SK-N-SH (cell line): Measurements from ENCODE around the gene MIOS. TPM values are rescaled to one million over a fixed set of nuclear protein-coding genes. Genes with fewer than 3 reads are reported as not detected.

Experiments
- CTCF ChIA-PET: fragments of 300-600, 350-600 bp; formaldehyde crosslinking; extraction: SDS; loops from one replicate; lab custom pipeline; 2021; lab: Yijun Ruan, JAX
- POLR2A ChIA-PET: fragments of 350-600 bp; sonication (Branson Sonifier 250); formaldehyde crosslinking; extraction: SDS; loops from one replicate; lab custom pipeline; 2020; ENCODE audit warnings: antibody characterized with exemption, inconsistent platforms; lab: Yijun Ruan, JAX
- DNase-seq: peaks from one replicate; pipeline ENCODE4 v3.0.0; 2012
- H2AFZ ChIP-seq: fragments of 200-600 bp; sonication (generic); 2 replicates; pipeline ENCODE4 v1.8.1; 2016; ENCODE audit warnings: antibody characterized with exemption, mild to moderate bottlenecking, low read depth
- H3F3A ChIP-seq: fragments of 200-600 bp; sonication (generic); replicated peaks from 2 replicates; pipeline ENCODE3; 2016; ENCODE audit warnings: antibody characterized with exemption, mild to moderate bottlenecking; ENCODE audit not compliant: insufficient read depth
- H3K27ac ChIP-seq, 2 experiments: fragments of 200-500 bp in 1 of 2; fragments of 200-600 bp in 1 of 2; sonication (Bioruptor generic) in 1 of 2; sonication (generic), shearing (Covaris generic) in 1 of 2; 2 replicates each; pipeline versions ENCODE4 v1.5.1 to v1.6.1; 2014 to 2016; ENCODE audit warnings: low read depth in 2 of 2, inconsistent platforms in 1 of 2, low read length in 1 of 2, mild to moderate bottlenecking in 1 of 2, mixed read lengths in 1 of 2
- H3K27me3 ChIP-seq: fragments of 200-600 bp; sonication (generic), shearing (Covaris generic); 2 replicates; pipeline ENCODE4 v1.6.1; 2016; ENCODE audit warnings: mixed run types; ENCODE audit not compliant: insufficient read depth
- H3K36me3 ChIP-seq, 2 experiments: fragments of 200-500 bp in 1 of 2; fragments of 200-600 bp in 1 of 2; sonication (Bioruptor generic) in 1 of 2; sonication (generic) in 1 of 2; replicated peaks in 1 of 2; 2 replicates each; pipeline versions ENCODE3 to v1.5.1; 2014 to 2016; ENCODE audit warnings: low read length in 1 of 2, mild to moderate bottlenecking in 1 of 2; ENCODE audit not compliant: insufficient read depth in 2 of 2, control insufficient read depth in 1 of 2
- H3K4me1 ChIP-seq, 2 experiments: fragments of 200-500 bp in 1 of 2; fragments of 200-600 bp in 1 of 2; sonication (Bioruptor generic) in 1 of 2; sonication (generic), shearing (Covaris generic) in 1 of 2; 2 replicates each; pipeline versions ENCODE4 v1.5.1 to v1.6.1; 2014 to 2016; ENCODE audit warnings: low read depth in 1 of 2, low read length in 1 of 2, mixed run types in 1 of 2; ENCODE audit not compliant: insufficient read depth in 2 of 2, control insufficient read depth in 1 of 2
- H3K4me2 ChIP-seq: fragments of 200-600 bp; sonication (generic), shearing (Covaris generic); 2 replicates; pipeline ENCODE4 v1.6.1; 2017; ENCODE audit warnings: mixed run types
- H3K4me3 ChIP-seq, 2 experiments: fragments of 200-500 bp in 1 of 2; fragments of 200-600 bp in 1 of 2; sonication (Bioruptor generic) in 1 of 2; sonication (generic), shearing (Covaris generic) in 1 of 2; 2 replicates each; pipeline versions ENCODE4 v1.5.1 to v1.8.1; 2014 to 2016; ENCODE audit warnings: low read depth in 2 of 2, inconsistent platforms in 1 of 2, low read length in 1 of 2, mild to moderate bottlenecking in 1 of 2, mixed read lengths in 1 of 2, moderate library complexity in 1 of 2
- H3K79me2 ChIP-seq: fragments of 200-600 bp; sonication (generic); 2 replicates; pipeline ENCODE4 v1.8.1; 2017; ENCODE audit warnings: mild to moderate bottlenecking; ENCODE audit not compliant: insufficient read depth
- H3K9ac ChIP-seq: fragments of 200-600 bp; sonication (generic); 2 replicates; pipeline ENCODE4 v1.6.1; 2017; ENCODE audit warnings: mixed run types
- H3K9me2 ChIP-seq: fragments of 200-600 bp; sonication (generic); 2 replicates; pipeline ENCODE4 v1.6.1; 2017; ENCODE audit warnings: mixed run types
- H3K9me3 ChIP-seq: fragments of 200-600 bp; sonication (generic); 2 replicates; pipeline ENCODE4 v1.6.1; 2017; ENCODE audit warnings: mixed run types, mild to moderate bottlenecking, moderate library complexity
- H4K20me1 ChIP-seq: fragments of 200-600 bp; sonication (generic); 2 replicates; pipeline ENCODE4 v1.6.1; 2017; ENCODE audit warnings: mild to moderate bottlenecking, mixed run types; ENCODE audit not compliant: insufficient read depth
- CHD2 ChIP-seq: fragments of 150-350 bp; IDR thresholded peaks from 2 replicates; pipeline ENCODE4 v1.6.1; 2018; ENCODE audit warnings: low read length; ENCODE audit not compliant: partially characterized antibody
- ELF1 ChIP-seq: IDR thresholded peaks from 2 replicates; pipeline ENCODE4 v1.4.0; 2012
- EP300 ChIP-seq, 2 experiments: IDR thresholded peaks; 2 replicates each; pipeline versions ENCODE4 v1.4.0 to v1.6.1; 2012; ENCODE audit warnings: borderline replicate concordance in 1 of 2, low read depth in 1 of 2, low read length in 1 of 2
- FOSL2 ChIP-seq: IDR thresholded peaks from 2 replicates; pipeline ENCODE4 v1.4.0; 2012; ENCODE audit warnings: low read depth, mild to moderate bottlenecking, moderate library complexity, borderline replicate concordance
- FOXJ3 ChIP-seq: sonication (generic); formaldehyde crosslinking; IDR thresholded peaks from 2 replicates; pipeline ENCODE4 v1.5.1; 2020; ENCODE audit warnings: mild to moderate bottlenecking, missing genetic modification reagents
- GABPA ChIP-seq: IDR thresholded peaks from 2 replicates; pipeline ENCODE4 v1.4.0; 2012; ENCODE audit warnings: low read depth, mild to moderate bottlenecking
- JUND ChIP-seq: IDR thresholded peaks from 2 replicates; pipeline ENCODE4 v1.4.0; 2012
- MEF2A ChIP-seq: IDR thresholded peaks from 2 replicates; pipeline ENCODE4 v1.4.0; 2012; ENCODE audit warnings: low read depth, borderline replicate concordance
- MXI1 ChIP-seq: IDR thresholded peaks from 2 replicates; pipeline ENCODE4 v1.6.1; 2012; ENCODE audit warnings: mild to moderate bottlenecking, low read depth, low read length, improper control_type of control experiment
- NFIC ChIP-seq: IDR thresholded peaks from 2 replicates; pipeline ENCODE4 v1.4.0; 2012; ENCODE audit warnings: borderline replicate concordance
- NRF1 ChIP-seq: IDR thresholded peaks from 2 replicates; pipeline ENCODE4 v1.6.1; 2012; ENCODE audit warnings: low read depth, mild to moderate bottlenecking, low read length
- POLR2AphosphoS5 ChIP-seq: IDR thresholded peaks from 2 replicates; pipeline ENCODE4 v1.6.1; 2012; ENCODE audit warnings: low read depth, low read length
- RCOR1 ChIP-seq: fragments of 150-350 bp; IDR thresholded peaks from 2 replicates; pipeline ENCODE4 v1.6.1; 2017; ENCODE audit warnings: antibody characterized with exemption, low read length
- RXRA ChIP-seq: IDR thresholded peaks from 2 replicates; pipeline ENCODE4 v1.4.0; 2012; ENCODE audit warnings: low read depth, mild to moderate bottlenecking, borderline replicate concordance
- SIN3A ChIP-seq: IDR thresholded peaks from 2 replicates; pipeline ENCODE4 v1.6.1; 2012; ENCODE audit warnings: low read depth, mild to moderate bottlenecking, low read length, moderate library complexity, borderline replicate concordance
- TAF1 ChIP-seq: IDR thresholded peaks from 2 replicates; pipeline ENCODE4 v1.6.1; 2012; ENCODE audit warnings: low read depth, mild to moderate bottlenecking, low read length, moderate library complexity, borderline replicate concordance
- TCF12 ChIP-seq: IDR thresholded peaks from 2 replicates; pipeline ENCODE4 v1.4.0; 2012
- YY1 ChIP-seq: IDR thresholded peaks from 2 replicates; pipeline ENCODE4 v1.4.0; 2012; ENCODE audit warnings: low read depth, mild to moderate bottlenecking
- WGBS: methylation state at CpG from one replicate; pipeline ENCODE4 v1.1.6; 2017; ENCODE audit warnings: low lambda C conversion rate; 5-methylcytosine and 5-hydroxymethylcytosine counted together
- polyA plus RNA-seq, 3 experiments: library from polyadenylated mRNA; depleted of rRNA; stranded (reverse); fragments of >200 nt; gene quantifications; 2 replicates each; pipeline ENCODE4 v1.2.3, GENCODE V29; 2012
- TF ChIP-seq, protein P1 (sequence below): fragments of 200-600 bp; sonication (generic); IDR thresholded peaks from 2 replicates; pipeline ENCODE4 v1.6.1; 2017; ENCODE audit warnings: antibody characterized with exemption, mild to moderate bottlenecking, moderate library complexity
- TF ChIP-seq, protein P2 (sequence below): IDR thresholded peaks from 2 replicates; pipeline ENCODE4 v1.4.0; 2012; ENCODE audit warnings: low read depth

MIOS gene
- 16.4 and 21.9 TPM in 2 replicates for polyA plus RNA-seq (2012; rRNA removed)
- polyA plus RNA-seq (2012; cell fraction: cytosol; rRNA removed): 22.1 and 23.9 TPM in 2 replicates
- 21.1 and 31.7 TPM in 2 replicates for polyA plus RNA-seq (2012; cell fraction: nucleus; rRNA removed)

DNA sequence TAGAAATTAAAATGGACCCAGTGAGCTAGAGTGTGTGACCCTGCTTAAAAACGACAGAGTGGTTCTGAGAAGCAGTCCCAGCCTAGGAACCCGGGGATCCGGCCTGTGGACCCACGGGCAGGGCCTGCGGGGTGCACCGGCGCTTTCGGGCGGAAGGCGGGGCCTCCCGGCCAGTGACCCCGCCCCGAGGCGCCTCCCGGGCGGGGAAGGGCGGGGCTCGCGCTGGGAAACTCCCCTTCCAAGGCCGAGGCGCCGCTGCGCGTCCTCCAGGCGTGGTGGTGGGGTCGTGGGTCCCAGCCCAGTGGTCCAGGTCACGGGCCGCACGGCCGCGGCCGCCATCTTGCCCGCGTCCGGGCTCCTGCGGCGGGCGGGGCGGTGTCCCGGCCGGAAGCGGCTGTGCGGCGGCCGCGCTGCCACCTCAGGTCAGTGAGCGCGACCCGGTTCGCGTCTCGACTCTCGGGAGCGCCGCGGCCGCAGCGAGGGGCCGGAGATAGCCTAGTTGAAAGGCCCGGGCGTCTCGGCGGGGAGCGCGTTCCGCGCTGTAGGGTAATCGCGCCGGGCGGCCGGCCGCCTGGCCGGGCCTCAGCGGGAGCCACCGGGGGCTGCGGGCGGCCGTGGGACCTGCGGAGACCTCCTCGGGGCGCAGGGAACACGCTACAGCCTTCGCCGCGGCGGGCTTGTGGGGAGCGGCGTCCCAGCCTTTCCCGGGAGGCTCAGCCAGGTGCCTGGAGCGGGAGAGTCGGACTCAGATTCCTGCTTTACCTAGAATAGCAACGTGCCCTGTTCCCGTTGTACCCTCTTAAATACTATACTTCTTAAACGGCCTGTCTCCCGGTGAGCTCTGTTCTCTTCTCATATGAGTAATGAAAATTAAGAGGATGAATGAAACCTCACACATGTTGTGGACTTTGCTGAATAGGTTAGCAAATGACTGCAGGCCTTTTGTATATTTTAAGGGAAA lies at the start of gene MIOS:
TSS of gene MIOS (plus strand) at position 234 of the 961 bp plus-strand sequence. CDS start 5,592 bp downstream, outside the sequence.
- CTCF ChIA-PET: interaction anchor here (1.2 to 1.9 kb wide), 2 partner anchors 25 to 143 kb away, joined by 3 to 4 read pairs; no protein-coding TSS in a partner anchor
- peak within 1 kb of the TSS; percentile 70 to 92 for H3K27ac ChIP-seq
- no peaks in the 10 kb centered on the region for H3K27me3 ChIP-seq
- peaks cover 22% of the 10 kb centered on the region for H3F3A ChIP-seq
- H3K4me1 ChIP-seq: peaks cover 16 to 21% of the 10 kb centered on the region in 2 experiments; a peak in 3 of 4 replicates
- H3K9ac ChIP-seq: peak within 1 kb of the TSS; percentile 85
- 1% methylated on average over 39 of the region's 96 CpGs for WGBS
- TF ChIP-seq TAF1 (peak; percentile 81), FOXJ3 (CRISPR knock-in tag) (no peak), TCF12 (no peak), NFIC (no peak), EP300 (IDR thresholded peaks at IDR 0.05; ENCODE audit: borderline replicate concordance in 1 of 2, low read depth in 1 of 2, low read length in 1 of 2) (peak in 1 of 2 experiments; percentile 12; a peak in 1 of 4 replicates), ELF1 (no peak), POLR2AphosphoS5 (peak; percentile 77), MEF2A (no peak), YY1 (peak; percentile 90), CHD2 (peak; percentile 66), SIN3A (peak; percentile 45; the same call in 1 of the 2 replicates), RCOR1 (0 out of 2 replicates have a peak, but pooled peaks have one; percentile 25), MXI1 (peak; percentile 83), GABPA (no peak; the same call in 1 of the 2 replicates), FOSL2 (no peak), NRF1 (peak; percentile 24; the same call in 1 of the 2 replicates), JUND (no peak), RXRA (no peak)
- TF ChIP-seq, protein P1, sequence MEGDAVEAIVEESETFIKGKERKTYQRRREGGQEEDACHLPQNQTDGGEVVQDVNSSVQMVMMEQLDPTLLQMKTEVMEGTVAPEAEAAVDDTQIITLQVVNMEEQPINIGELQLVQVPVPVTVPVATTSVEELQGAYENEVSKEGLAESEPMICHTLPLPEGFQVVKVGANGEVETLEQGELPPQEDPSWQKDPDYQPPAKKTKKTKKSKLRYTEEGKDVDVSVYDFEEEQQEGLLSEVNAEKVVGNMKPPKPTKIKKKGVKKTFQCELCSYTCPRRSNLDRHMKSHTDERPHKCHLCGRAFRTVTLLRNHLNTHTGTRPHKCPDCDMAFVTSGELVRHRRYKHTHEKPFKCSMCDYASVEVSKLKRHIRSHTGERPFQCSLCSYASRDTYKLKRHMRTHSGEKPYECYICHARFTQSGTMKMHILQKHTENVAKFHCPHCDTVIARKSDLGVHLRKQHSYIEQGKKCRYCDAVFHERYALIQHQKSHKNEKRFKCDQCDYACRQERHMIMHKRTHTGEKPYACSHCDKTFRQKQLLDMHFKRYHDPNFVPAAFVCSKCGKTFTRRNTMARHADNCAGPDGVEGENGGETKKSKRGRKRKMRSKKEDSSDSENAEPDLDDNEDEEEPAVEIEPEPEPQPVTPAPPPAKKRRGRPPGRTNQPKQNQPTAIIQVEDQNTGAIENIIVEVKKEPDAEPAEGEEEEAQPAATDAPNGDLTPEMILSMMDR: no peak
- TF ChIP-seq, protein P2, sequence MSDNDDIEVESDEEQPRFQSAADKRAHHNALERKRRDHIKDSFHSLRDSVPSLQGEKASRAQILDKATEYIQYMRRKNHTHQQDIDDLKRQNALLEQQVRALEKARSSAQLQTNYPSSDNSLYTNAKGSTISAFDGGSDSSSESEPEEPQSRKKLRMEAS: peak; percentile 30; the same call in 1 of the 2 replicates
- TF ChIP-seq, all 33 proteins: peak for 10
- DNase-seq: peak; percentile 100
- no peaks in the 10 kb centered on the region for H3K9me3 ChIP-seq
- H3K9me2 ChIP-seq: no peaks in the 10 kb centered on the region
- H3K36me3 ChIP-seq: peaks cover 6 to 33% of the 10 kb centered on the region in 2 experiments
- POLR2A ChIA-PET: no interaction called here
- peaks cover 47% of the 10 kb centered on the region for H3K79me2 ChIP-seq
- peak within 1 kb of the TSS; percentile 86 to 94 for H3K4me3 ChIP-seq
- peak within 1 kb of the TSS; percentile 89 for H2AFZ ChIP-seq
- no peaks in the 10 kb centered on the region for H4K20me1 ChIP-seq
- H3K4me2 ChIP-seq: peak within 1 kb of the TSS; percentile 77
